K562 treated with DMSO at 1 percent for 48 hours (cell line): ENCODE results near the gene MCOLN2. TPM values are rescaled to one million over a fixed set of nuclear protein-coding genes. Genes with fewer than 3 reads are reported as not detected.

Experiments
- total RNA-seq: library from RNA; unstranded; fragments of 300-600 nt; gene quantifications from 2 replicates; pipeline ENCODE4 v1.2.3, GENCODE V29; 2022; ENCODE audit warnings: low replicate concordance; ENCODE audit errors: extremely low read depth

MCOLN2 gene
- total RNA-seq, result not detected in 2 replicates

GRCh38 chr1:84996846-84997666, at the start of gene MCOLN2:
Gene MCOLN2 (minus strand): TSS chr1:84997113. CDS start chr1:84996872, 241 bp downstream.

GRCh38 chr1:84892705-84893618, 104.0 kb downstream of the MCOLN2 start, which contains the start of gene LPAR3:
Gene LPAR3 (minus strand): TSS chr1:84893206. CDS start chr1:84866120, 27,086 bp downstream.

Other genes with a start within 250 kb of the MCOLN2 start
- not detected in 2 replicates for gene LPAR3, start 103.9 kb downstream of the MCOLN2 start, total RNA-seq
- gene MCOLN3, start 51.4 kb upstream of the MCOLN2 start, total RNA-seq, result not detected in 2 replicates
- gene SYDE2, start 203.9 kb upstream of the MCOLN2 start, total RNA-seq, result not detected in 2 replicates